Activated CD4-positive, alpha-beta memory T cell treated with anti-CD3 and anti-CD28 coated beads, Interleukin-2, amount 10 ng/mL, durations not matched to agents 7 days and 5 days (primary cell): ENCODE data around the gene ACAA1. TPM values are rescaled to one million over a fixed set of nuclear protein-coding genes. Genes with fewer than 3 reads are reported as not detected.
"Not testable (repeated sequence)": the region's sequence is repeated elsewhere in the genome, so short reads cannot be mapped to it uniquely, and the experiment has no call there.

ENCODE experiments used
- CTCF ChIA-PET: fragments of 350-600 bp; sonication (Branson Sonifier 250); formaldehyde crosslinking; loops from one replicate; lab custom pipeline; 2021; ENCODE audit warnings: antibody characterized with exemption, inconsistent platforms; lab: Charles Lee
- POLR2A ChIA-PET: fragments of 350-600 bp; sonication (Branson Sonifier 250); formaldehyde crosslinking; loops from one replicate; lab custom pipeline; 2021; ENCODE audit warnings: antibody characterized with exemption; lab: Charles Lee
- DNase-seq: peaks from one replicate; pipeline ENCODE4 v3.0.0-alpha.2; 2020
- H3K27ac Mint-ChIP-seq: one replicate; pipeline ENCODE4 v1.8.0; 2021; ENCODE audit warnings: mild to moderate bottlenecking, mixed read lengths
- H3K27me3 Mint-ChIP-seq: one replicate; pipeline ENCODE4 v1.8.0; 2021; ENCODE audit warnings: mixed read lengths
- H3K36me3 Mint-ChIP-seq: one replicate; pipeline ENCODE4 v1.8.0; 2021; ENCODE audit warnings: low read depth, mixed read lengths
- H3K4me1 Mint-ChIP-seq: one replicate; pipeline ENCODE4 v1.8.0; 2021; ENCODE audit warnings: mixed read lengths
- H3K4me3 Mint-ChIP-seq: one replicate; pipeline ENCODE4 v1.8.0; 2021; ENCODE audit warnings: mild to moderate bottlenecking, mixed read lengths
- H3K9me3 Mint-ChIP-seq: one replicate; pipeline ENCODE4 v1.8.0; 2021; ENCODE audit warnings: mixed read lengths
- total RNA-seq, 2 experiments: library from RNA; stranded (reverse); gene quantifications; one replicate each; pipeline ENCODE4 v1.2.3, GENCODE V29; 2021

The ACAA1 gene
- total RNA-seq, 2 experiments from 2014 or later, result 76.8 to 77.5 TPM

DNA sequence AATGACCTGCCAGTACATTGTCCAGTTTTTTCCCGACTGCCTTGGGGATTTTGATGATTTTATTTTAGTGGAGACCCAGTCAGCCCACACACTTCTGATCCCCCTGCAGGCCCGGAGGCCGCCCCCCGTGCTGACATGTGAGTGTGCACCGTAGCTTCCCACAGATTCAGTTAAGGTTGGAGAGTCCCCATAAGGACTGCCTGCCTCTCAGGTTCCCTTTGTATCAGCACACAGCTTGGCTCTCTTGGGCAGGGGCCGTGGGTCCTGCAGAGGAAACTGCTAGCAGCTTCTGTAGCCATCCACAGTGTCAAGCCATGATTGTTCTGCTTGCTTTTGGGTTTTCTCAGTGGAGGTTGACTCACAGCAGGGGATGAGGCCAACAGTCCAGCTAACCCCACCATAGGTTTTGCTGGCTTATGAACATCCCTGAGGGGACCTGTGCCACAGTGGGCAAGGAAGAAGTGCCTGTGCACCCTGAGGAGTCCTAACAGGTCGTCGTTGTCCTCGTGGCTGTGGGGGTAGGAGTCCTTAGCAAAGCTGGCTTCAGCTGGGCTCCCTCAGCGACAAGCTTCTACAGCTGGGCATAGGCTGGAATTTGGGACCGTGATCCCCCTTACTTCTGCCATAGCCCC is 51.5 kb downstream of the ACAA1 start:
- H3K27me3 Mint-ChIP-seq, result no peaks in the 10 kb centered on the region
- no peak overlapping the region for H3K4me3 Mint-ChIP-seq
- H3K36me3 Mint-ChIP-seq, result peaks cover 5% of the 10 kb centered on the region
- CTCF ChIA-PET, result no interaction called here
- POLR2A ChIA-PET, result interaction anchor here (0.7 kb wide), 1 partner anchor 47 kb away, joined by 3 read pairs; the partner anchor contains the start of gene DLEC1
- no peak overlapping the region for H3K27ac Mint-ChIP-seq
- peaks cover 9% of the 10 kb centered on the region for H3K9me3 Mint-ChIP-seq
- H3K4me1 Mint-ChIP-seq, result no peaks in the 10 kb centered on the region
- no peak for DNase-seq

DNA sequence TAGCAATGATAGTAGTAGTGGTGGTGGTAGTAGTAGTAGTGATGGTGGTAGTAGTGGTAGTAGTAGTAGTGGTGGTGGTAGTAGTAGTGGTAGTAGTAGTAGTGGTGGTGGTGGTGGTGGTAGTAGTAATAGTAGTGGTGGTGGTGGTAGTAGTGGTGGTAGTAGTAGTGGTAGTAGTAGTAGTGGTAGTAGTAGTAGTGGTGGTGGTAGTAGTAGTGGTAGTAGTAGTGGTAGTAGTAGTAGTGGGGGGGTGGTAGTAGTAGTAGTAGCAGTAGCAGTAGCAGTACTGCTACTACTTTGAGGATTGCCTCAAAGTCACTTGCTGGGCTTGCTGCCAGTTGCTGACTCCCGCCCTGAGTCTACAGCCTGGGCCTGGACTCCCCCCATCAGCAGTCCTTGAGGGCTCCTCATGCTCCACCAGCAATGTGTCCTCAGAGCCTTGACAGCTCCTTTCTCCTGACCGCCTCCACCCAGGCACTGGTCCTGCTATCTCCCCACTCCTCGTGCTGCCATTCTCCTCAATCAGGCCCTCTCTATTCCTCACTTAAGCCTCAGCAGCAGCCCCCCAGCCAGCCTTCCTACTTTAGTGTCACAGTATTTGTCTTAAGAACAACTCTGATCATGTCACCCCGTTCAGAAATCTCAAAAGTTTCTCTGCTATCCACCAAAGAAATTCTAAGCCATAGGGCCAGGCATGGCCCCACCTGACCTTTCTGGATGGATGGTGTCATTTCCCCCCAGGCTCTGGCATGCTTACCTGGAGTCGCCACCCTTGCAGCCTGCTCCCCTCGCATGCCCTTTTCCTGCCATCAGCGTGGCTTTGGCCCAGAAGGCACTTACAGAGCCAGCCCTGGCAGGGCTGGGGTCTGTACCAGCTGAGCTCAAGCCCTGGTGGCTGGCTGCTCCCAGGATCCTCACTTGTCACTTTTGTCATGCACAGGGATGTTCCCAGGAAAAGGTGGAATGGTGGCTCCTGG is 52.3 kb downstream of the ACAA1 start:
- POLR2A ChIA-PET, result interaction anchor here (0.7 kb wide), 1 partner anchor 46 kb away, joined by 3 read pairs; the partner anchor contains the start of gene DLEC1
- peak; percentile 35 for DNase-seq

DNA sequence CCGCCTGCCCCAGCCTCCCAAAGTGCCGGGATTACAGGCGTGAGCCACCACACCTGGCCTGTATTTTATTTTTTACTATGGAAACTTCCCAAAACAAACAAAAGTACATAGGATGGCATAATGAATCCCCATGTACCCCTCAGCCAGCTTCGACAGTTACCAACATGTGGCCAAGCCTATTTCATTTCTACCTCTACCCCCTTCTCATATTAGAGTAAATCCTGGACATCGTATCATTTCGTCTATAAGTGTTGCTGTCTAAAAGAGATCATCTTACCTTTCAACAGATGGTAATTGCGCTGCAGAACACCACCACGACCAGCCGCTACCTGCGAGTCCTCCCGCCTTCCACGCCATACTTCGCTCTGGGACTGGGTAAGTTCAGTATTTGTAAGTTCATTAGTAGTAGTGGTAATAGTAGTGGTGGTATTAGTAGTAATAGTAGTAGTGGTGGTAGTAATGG is 53.0 kb downstream of the ACAA1 start:
- DNase-seq, result no peak
- Mint-ChIP-seq H3K27ac (no peak overlapping the region), H3K4me1 (no peaks in the 10 kb centered on the region), H3K9me3 (peaks cover 9% of the 10 kb centered on the region), H3K27me3 (no peaks in the 10 kb centered on the region), H3K36me3 (peaks cover 5% of the 10 kb centered on the region), H3K4me3 (no peak overlapping the region)
- CTCF ChIA-PET, result no interaction called here
- POLR2A ChIA-PET, result no interaction called here

More for the DNA sequence above, 52.3 kb downstream of the ACAA1 start:
- Mint-ChIP-seq H3K4me3 (no peak overlapping the region), H3K4me1 (no peaks in the 10 kb centered on the region), H3K27ac (peak overlapping the region; percentile 58), H3K9me3 (peaks cover 9% of the 10 kb centered on the region), H3K27me3 (no peaks in the 10 kb centered on the region), H3K36me3 (peaks cover 5% of the 10 kb centered on the region)
- CTCF ChIA-PET, result no interaction called here

DNA sequence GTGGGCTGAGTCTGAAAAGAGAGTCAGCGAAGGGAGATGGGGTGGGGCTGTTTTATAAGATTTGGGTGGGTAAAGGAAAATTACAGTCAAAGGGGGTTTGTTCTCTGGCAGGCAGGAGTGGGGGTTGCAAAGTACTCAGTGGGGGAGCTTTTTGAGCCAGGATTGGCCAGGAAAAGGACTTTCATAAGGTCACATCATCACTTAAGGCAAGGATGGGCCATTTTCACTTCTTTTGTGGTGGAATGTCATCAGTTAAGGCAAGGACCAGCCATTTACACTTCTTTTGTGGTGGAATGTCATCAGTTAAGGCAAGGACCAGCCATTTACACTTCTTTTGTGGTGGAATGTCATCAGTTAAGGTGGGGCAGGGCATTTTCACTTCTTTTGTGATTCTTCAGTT is 53.7 kb downstream of the ACAA1 start:
- POLR2A ChIA-PET, CTCF ChIA-PET, H3K4me1 Mint-ChIP-seq, DNase-seq, H3K27me3 Mint-ChIP-seq, H3K4me3 Mint-ChIP-seq, H3K36me3 Mint-ChIP-seq, H3K27ac Mint-ChIP-seq, H3K9me3 Mint-ChIP-seq: not testable (repeated sequence)

DNA sequence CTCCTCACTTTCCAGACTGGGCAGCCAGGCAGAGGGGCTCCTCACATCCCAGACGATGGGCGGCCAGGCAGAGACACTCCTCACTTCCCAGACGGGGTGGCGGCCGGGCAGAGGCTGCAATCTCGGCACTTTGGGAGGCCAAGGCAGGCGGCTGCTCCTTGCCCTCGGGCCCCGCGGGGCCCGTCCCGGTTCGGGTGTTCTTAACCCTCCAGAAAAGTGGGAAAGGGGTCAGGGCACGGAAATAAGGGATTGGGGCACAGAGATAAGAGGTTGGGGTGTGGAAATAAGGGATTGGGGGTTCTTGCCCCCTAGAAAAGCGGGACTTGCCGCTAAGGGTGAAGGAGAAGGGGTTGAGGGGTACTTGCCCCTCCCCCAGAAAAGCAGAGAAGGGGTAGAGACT is 54.6 kb downstream of the ACAA1 start:
- POLR2A ChIA-PET, H3K4me3 Mint-ChIP-seq, H3K27me3 Mint-ChIP-seq, H3K27ac Mint-ChIP-seq, H3K9me3 Mint-ChIP-seq, H3K36me3 Mint-ChIP-seq, CTCF ChIA-PET, H3K4me1 Mint-ChIP-seq, DNase-seq: not testable (repeated sequence)

DNA sequence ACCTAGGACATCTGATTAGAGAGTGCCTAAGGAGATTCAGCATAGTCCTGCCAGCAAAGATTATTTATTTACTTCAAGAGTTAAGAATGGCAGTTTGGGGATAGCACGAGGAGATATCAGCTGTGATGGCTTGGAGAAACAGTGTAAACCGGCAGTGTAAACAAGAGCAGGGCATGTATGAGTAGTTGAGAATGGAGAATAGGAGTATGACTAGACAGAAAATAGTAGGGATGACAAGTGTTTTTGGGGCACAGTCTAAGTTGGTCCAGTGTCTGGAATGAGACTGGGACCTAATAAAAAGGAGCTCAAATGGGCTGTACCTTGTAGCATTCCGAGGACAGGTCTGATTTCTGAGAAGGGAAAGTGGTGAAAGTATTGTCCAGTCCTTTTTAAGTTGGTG is 59.9 kb downstream of the ACAA1 start:
- H3K4me1 Mint-ChIP-seq, H3K4me3 Mint-ChIP-seq, POLR2A ChIA-PET: not testable (repeated sequence)

More for the DNA sequence above, 59.9 kb downstream of the ACAA1 start:
- H3K9me3 Mint-ChIP-seq, DNase-seq, H3K36me3 Mint-ChIP-seq, H3K27me3 Mint-ChIP-seq, CTCF ChIA-PET, H3K27ac Mint-ChIP-seq: not testable (repeated sequence)

Other genes with a start within 250 kb of the ACAA1 start
- gene VILL, start 146.3 kb downstream of the ACAA1 start, total RNA-seq, result 10 to 100 TPM; 18.4 to 18.7 TPM
- gene PLCD1, start 107.5 kb downstream of the ACAA1 start, total RNA-seq, result 10 to 100 TPM; 36.2 to 38.0 TPM
- 1 to 10 TPM; 3.8 to 4.2 TPM for gene DLEC1, start 97.9 kb downstream of the ACAA1 start, total RNA-seq
- 10 to 100 TPM; 87.9 to 91.3 TPM for gene MYD88, start 1.5 kb upstream of the ACAA1 start, total RNA-seq
- gene OXSR1, start 28.4 kb upstream of the ACAA1 start, total RNA-seq, result 10 to 100 TPM; 67.5 to 71.3 TPM
- under 1 TPM; 0.25 to 0.28 TPM for gene SLC22A13, start 128.7 kb upstream of the ACAA1 start, total RNA-seq
- not detected for gene SLC22A14, start 145.2 kb upstream of the ACAA1 start, total RNA-seq
- 1 to 10 TPM; 3.1 to 3.2 TPM for gene XYLB, start 209.7 kb upstream of the ACAA1 start, total RNA-seq